HG03280 (cell line): ENCODE data around the gene FOXO1.

Experiments
- ATAC-seq: cut with Tn5 transposase; IDR thresholded peaks from one replicate; pipeline ENCODE4 v1.9.1; 2021; ENCODE audit warnings: mild to moderate bottlenecking, moderate library complexity; ENCODE audit not compliant: unreplicated experiment

Gene FOXO1

DNA sequence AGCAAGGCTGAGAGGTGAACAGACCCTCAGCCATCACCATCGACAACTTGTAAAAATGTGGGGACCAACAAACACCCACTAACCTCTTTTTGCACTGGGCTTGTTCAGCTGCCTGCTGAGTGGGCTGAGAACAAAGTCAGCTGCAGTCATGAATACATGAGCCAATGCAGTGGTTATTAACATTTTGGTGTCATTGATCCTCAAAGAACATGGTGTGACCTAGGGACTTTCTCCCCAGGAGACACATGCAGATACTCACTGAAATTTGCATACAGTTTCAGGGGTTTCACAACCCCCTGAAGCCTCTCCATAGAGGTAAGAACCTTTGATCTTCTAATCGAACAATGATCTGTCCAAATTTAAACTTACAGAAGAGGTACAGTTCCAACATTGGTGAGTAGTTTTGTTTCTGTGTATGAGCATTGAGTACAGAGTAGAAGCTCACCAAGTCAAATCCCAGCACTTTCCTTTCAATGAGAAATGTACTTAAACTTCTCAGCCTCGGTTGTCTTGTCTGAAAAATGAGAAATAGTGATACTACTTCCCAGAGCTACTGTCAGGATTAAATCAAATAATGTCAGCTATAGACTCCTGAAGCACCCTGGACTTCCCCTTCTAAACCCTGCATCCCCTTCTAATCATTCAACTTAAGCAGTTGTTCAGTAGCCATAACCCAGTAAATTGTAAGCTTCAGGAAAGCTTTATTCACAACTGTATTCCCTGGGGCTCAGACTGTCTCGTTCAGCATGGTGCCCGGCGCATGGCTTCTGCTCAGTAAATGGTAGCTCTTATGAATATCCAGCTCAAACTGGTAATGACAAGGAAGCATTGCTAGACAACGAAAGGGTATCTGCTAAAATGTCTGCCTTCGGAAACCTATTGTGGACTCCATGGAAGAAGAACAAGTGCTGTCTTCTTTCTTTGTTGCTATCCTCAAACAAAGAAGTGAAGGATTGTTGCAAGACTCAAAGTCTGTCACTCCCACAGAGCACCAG lies 148.7 kb downstream of the FOXO1 start:
- peak; percentile 66 for ATAC-seq

DNA sequence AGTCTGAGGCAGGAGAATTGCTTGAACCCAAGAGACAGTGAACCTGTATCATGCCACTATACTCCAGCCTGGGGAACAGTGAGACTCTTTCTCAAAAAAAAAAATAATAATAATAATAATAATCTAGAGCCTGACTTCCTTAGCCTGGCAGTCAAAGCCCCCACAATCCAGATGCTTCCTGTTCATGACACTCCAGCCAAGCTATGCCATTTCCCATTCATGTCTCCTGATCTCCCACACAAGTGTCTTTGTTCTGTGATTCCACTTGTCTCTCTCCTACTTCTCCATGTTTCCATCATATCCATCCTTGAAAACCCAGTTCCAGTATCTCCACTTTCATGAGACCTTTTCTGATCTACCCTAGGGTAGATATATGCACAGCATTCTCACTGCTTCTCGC lies 150.7 kb downstream of the FOXO1 start:
- ATAC-seq, result no peak

DNA sequence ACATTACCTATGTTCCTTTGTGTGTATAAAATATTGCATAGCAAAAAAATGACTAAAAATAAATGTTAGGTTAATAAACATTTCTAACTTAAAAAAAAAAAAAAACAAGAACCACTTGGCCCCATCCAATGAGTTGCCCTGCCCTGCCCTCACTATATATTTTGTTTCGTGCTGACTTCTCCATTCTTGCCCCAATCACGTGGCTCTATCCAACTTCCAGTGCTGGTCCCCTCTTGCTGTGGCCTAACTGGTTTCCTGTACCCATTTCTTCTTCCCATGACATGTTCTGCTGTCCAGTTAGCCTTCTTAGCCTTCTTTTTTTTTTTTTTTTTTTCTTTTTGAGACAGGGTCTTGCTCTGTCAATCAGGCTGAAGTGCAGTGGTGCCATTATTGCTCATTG lies 151.6 kb downstream of the FOXO1 start:
- ATAC-seq, result no peak

DNA sequence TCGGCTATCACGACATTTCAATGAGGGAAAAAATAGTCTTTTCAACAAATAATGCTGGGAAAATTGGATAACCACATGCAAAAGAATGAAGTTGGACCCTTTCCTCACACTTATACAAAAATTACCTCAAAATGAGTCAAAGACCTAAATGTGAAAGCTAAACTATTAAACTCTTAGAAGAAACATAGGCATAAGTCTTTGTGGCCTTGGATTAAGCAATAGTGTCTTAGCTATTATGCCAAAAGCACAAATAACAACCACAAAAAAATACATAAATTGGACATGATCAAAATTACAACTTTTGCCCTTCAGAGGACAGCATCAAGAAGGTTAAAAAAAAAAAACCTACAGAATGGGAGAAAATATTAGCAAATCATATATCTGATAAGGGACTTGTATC lies 156.6 kb downstream of the FOXO1 start:
- no peak for ATAC-seq

DNA sequence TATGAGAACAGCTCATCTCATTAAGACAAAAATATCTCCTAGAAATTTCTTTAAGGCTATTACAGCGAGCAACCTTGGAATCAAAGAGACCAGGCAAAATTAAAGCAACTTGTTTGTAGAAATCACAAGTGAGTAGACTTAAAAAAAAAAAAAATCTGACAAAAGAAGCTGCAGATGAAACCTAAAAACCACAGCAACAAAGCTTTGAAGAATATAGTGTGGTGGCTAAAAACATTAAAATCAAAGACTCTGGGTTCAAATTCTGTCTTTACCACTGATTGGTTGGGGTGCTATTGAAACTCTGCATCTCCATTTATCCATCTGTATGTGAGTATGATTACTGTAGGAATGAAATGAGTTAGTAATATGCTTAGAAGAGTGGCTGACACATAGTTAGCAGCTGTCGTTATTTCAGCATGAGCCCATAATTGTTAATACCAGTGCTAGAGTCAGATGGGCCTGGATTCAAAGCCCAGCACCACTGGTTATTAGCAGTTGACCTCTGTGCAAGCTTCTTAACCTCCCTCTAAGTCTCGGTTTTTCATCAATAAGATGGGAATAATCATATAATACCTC lies 157.6 kb downstream of the FOXO1 start:
- ATAC-seq, result no peak

DNA sequence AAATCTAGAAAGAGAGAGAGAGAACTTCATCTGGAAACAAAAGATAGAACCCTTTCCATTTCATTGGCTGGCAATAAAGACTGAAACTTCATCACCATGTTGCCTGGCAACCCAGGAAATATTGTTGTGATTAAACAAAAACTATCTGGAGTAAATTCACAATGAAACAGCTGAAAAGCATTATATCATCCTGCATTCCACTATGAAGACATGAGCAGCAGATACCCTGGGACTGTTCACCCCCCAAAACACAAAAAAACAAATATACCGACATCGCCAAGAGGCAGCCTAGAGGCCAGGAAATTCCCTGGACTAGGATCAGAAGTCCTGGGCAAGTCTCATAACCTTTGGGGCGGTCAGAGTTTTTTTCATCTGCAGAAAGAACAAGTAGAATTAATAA lies 158.3 kb downstream of the FOXO1 start:
- no peak for ATAC-seq

DNA sequence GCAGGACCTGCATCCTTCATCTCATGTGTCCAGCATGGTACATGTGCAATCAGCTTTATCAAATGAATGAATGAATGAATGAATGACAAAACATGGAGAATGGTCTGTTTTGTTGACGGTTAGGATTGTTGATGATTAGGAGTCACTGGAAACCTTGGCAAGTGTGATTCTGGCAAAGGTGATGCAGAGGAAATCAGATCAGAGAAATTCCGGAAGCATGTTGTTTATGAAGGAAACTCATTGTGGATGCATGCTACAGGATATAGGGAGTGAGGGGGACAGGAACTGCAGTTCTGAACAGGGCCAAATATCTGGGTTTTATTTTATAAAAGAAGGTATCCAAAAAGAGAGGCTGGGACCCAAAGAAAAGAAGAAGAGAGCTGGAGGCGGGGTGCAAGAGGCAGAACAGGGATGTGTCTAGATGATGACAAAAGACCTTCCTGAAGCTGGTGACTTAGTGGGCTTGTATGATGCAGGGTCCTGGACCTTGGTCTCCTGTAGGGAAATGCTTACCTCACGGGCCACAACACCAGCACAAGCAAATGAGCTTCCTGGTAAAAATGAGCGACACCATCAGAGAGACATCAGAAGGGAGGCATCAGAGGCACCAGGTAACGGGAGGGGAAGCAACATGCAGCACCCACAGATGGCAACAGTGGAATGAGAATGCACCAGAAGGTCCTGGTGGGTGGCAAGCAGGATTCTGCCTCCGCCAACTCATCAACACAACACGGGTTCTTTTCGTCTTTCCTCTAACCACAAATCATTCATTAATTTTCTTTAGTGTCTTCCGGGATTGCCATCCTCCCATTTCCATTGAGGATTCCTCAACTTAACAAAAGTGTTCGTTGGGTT lies 159.6 kb downstream of the FOXO1 start:
- ATAC-seq, result no peak
